HEK293 (cell line): ENCODE measurements around the gene WARS2.
A peak's percentile ranks its signal among the peaks of the same experiment; 100 is the strongest.

Experiments
- CTCF ChIA-PET: fragments of 350-600 bp; formaldehyde crosslinking; extraction: SDS; loops from one replicate; lab custom pipeline; 2021; ENCODE audit warnings: antibody characterized with exemption; lab: Yijun Ruan, JAX
- POLR2A ChIA-PET: fragments of 300-600 bp; formaldehyde crosslinking; extraction: SDS; loops from one replicate; lab custom pipeline; 2020; ENCODE audit warnings: antibody characterized with exemption, inconsistent platforms; lab: Yijun Ruan, JAX
- H3K27ac ChIP-seq: fragments of 200-500 bp; sonication (Bioruptor generic); 2 replicates; pipeline ENCODE4 v1.5.1; 2014; ENCODE audit warnings: low read depth, low read length, control low read depth, inconsistent platforms; ENCODE audit errors: extremely low read depth
- H3K36me3 ChIP-seq, 2 experiments: fragments of 200-500 bp in 1 of 2; sonication (Bioruptor generic) in 1 of 2; 1 replicate in 1 of 2; 2 replicates in 1 of 2; pipeline ENCODE4 v1.5.1; 2014 to 2017; ENCODE audit warnings: inconsistent platforms in 2 of 2, low read length in 2 of 2; ENCODE audit not compliant: control insufficient read depth in 2 of 2, insufficient read depth in 1 of 2
- H3K4me1 ChIP-seq: fragments of 200-500 bp; sonication (Bioruptor generic); 2 replicates; pipeline ENCODE4 v1.5.1; 2014; ENCODE audit warnings: mild to moderate bottlenecking, low read length, inconsistent platforms; ENCODE audit not compliant: control insufficient read depth, insufficient read depth
- H3K4me3 ChIP-seq: 2 replicates; pipeline ENCODE4 v1.5.1; 2011; ENCODE audit warnings: low read depth, mild to moderate bottlenecking, control low read depth, low read length, moderate library complexity
- H3K9me3 ChIP-seq: fragments of 200-500 bp; sonication (Bioruptor generic); 2 replicates; pipeline ENCODE4 v1.5.1; 2014; ENCODE audit warnings: low read depth, low read length, inconsistent platforms; ENCODE audit not compliant: control insufficient read depth, insufficient read depth
- EGR2 ChIP-seq: fragments of 450-650 bp; formaldehyde crosslinking; IDR thresholded peaks from 2 replicates; pipeline ENCODE4 v1.5.1; 2016; ENCODE audit warnings: low read depth, missing biosample characterization, missing genetic modification characterization
- KLF10 ChIP-seq: fragments of 450-650 bp; IDR thresholded peaks from 2 replicates; pipeline ENCODE4 v1.5.1; 2018; ENCODE audit warnings: missing biosample characterization, mild to moderate bottlenecking, missing genetic modification characterization
- KLF16 ChIP-seq: fragments of 450-650 bp; formaldehyde crosslinking; IDR thresholded peaks from 2 replicates; pipeline ENCODE4 v1.5.1; 2017; ENCODE audit warnings: missing biosample characterization, missing genetic modification characterization
- SETDB1 ChIP-seq: IDR thresholded peaks from one replicate; pipeline ENCODE4 v1.6.1; 2017; ENCODE audit warnings: mild to moderate bottlenecking, low read length, moderate library complexity, mixed read lengths; ENCODE audit not compliant: insufficient read length
- ZBTB8A ChIP-seq: fragments of 450-650 bp; formaldehyde crosslinking; IDR thresholded peaks from 2 replicates; pipeline ENCODE4 v1.5.1; 2016; ENCODE audit warnings: missing biosample characterization, missing genetic modification characterization
- ZNF274 ChIP-seq, 2 experiments: fragments of 200-500 bp in 1 of 2; fragments of 450-650 bp in 1 of 2; sonication (Bioruptor generic) in 1 of 2; formaldehyde crosslinking in 1 of 2; IDR thresholded peaks; 2 replicates each; pipeline versions ENCODE4 v1.5.1 to v1.6.1; 2014 to 2016; ENCODE audit warnings: borderline replicate concordance in 1 of 2, inconsistent platforms in 1 of 2, low read length in 1 of 2, missing biosample characterization in 1 of 2, missing genetic modification characterization in 1 of 2
- ZNF280D ChIP-seq: fragments of 450-650 bp; formaldehyde crosslinking; IDR thresholded peaks from 2 replicates; pipeline ENCODE4 v1.5.1; 2016; ENCODE audit warnings: missing biosample characterization, missing genetic modification characterization
- ZNF311 ChIP-seq: fragments of 450-650 bp; formaldehyde crosslinking; IDR thresholded peaks from 2 replicates; pipeline ENCODE4 v1.5.1; 2017; ENCODE audit warnings: missing biosample characterization, missing genetic modification characterization, borderline replicate concordance
- ZNF341 ChIP-seq: fragments of 450-650 bp; formaldehyde crosslinking; IDR thresholded peaks from 2 replicates; pipeline ENCODE4; 2016; ENCODE audit warnings: low read depth, missing biosample characterization, missing genetic modification characterization
- ZNF398 ChIP-seq: fragments of 450-650 bp; formaldehyde crosslinking; IDR thresholded peaks from 2 replicates; pipeline ENCODE4 v1.5.1; 2017; ENCODE audit warnings: missing biosample characterization, missing genetic modification characterization
- ZNF473 ChIP-seq: fragments of 450-650 bp; formaldehyde crosslinking; IDR thresholded peaks from 2 replicates; pipeline ENCODE4 v1.5.1; 2017; ENCODE audit warnings: missing biosample characterization, missing genetic modification characterization
- ZNF501 ChIP-seq: fragments of 450-650 bp; formaldehyde crosslinking; IDR thresholded peaks from 2 replicates; pipeline ENCODE4 v1.5.1; 2016; ENCODE audit warnings: missing biosample characterization, missing genetic modification characterization
- ZNF548 ChIP-seq: fragments of 450-650 bp; formaldehyde crosslinking; IDR thresholded peaks from 2 replicates; pipeline ENCODE4 v1.5.1; 2016; ENCODE audit warnings: missing biosample characterization, missing genetic modification characterization
- ZNF561 ChIP-seq: fragments of 450-650 bp; IDR thresholded peaks from 2 replicates; pipeline ENCODE4 v1.5.1; 2018; ENCODE audit warnings: missing biosample characterization, missing genetic modification characterization, borderline replicate concordance
- TF ChIP-seq, protein P1 (sequence below): fragments of 450-650 bp; formaldehyde crosslinking; IDR thresholded peaks from 2 replicates; pipeline ENCODE4 v1.5.1; 2016; ENCODE audit warnings: missing biosample characterization, missing genetic modification characterization
- TF ChIP-seq, protein P2 (sequence below): fragments of 450-650 bp; formaldehyde crosslinking; conservative IDR thresholded peaks from 2 replicates; pipeline ENCODE4 v1.5.1; 2016; ENCODE audit warnings: low read depth, missing biosample characterization, missing genetic modification characterization
- TF ChIP-seq, protein P3 (sequence below): fragments of 450-650 bp; formaldehyde crosslinking; IDR thresholded peaks from 2 replicates; pipeline ENCODE4 v1.5.1; 2016; ENCODE audit warnings: missing biosample characterization, missing genetic modification characterization, low read depth
- TF ChIP-seq, protein P4 (sequence below): fragments of 450-650 bp; formaldehyde crosslinking; IDR thresholded peaks from 2 replicates; pipeline ENCODE4 v1.5.1; 2017; ENCODE audit warnings: missing biosample characterization, mild to moderate bottlenecking, missing genetic modification characterization, moderate library complexity
- TF ChIP-seq, protein P5 (sequence below): fragments of 450-650 bp; formaldehyde crosslinking; IDR thresholded peaks from 2 replicates; pipeline ENCODE4 v1.5.1; 2016; ENCODE audit warnings: missing biosample characterization, missing genetic modification characterization

WARS2 gene

GRCh38 chr1:119140177-119141019, at the start of gene WARS2:
Gene WARS2 (minus strand): TSS chr1:119140653. CDS start chr1:119140644, 9 bp downstream.
- no peaks in the 10 kb centered on the region for H3K4me1 ChIP-seq
- ChIA-PET POLR2A (interaction anchor here (0.6 to 1.5 kb wide), 3 partner anchors 8 to 938 kb away, joined by 3 to 4 read pairs (median 4); no protein-coding TSS in a partner anchor), CTCF (interaction anchor here (0.7 to 1.7 kb wide), 3 partner anchors 18 to 291 kb away, joined by 3 to 6 read pairs (median 3); no protein-coding TSS in a partner anchor)
- peaks cover 0 to 7% of the 10 kb centered on the region in 2 experiments; a peak in 1 of 3 replicates for H3K36me3 ChIP-seq
- H3K27ac ChIP-seq: peak within 1 kb of the TSS; percentile 77
- H3K9me3 ChIP-seq: no peaks in the 10 kb centered on the region
- peak within 1 kb of the TSS; percentile 80 for H3K4me3 ChIP-seq
- TF ChIP-seq ZBTB8A (tag by site-specific recombination) (peak; percentile 38; the same call in 1 of the 2 replicates), ZNF274 (IDR thresholded peaks at IDR 0.05; ENCODE audit: low read length) (no peak), ZNF274 (tag by site-specific recombination; IDR thresholded peaks at IDR 0.05; ENCODE audit: borderline replicate concordance) (no peak), ZNF341 (tag by site-specific recombination) (peak; percentile 23; the same call in 1 of the 2 replicates), ZNF398 (tag by site-specific recombination) (no peak), ZNF280D (tag by site-specific recombination) (no peak), KLF10 (tag by site-specific recombination) (no peak), EGR2 (tag by site-specific recombination) (no peak), ZNF473 (no peak), SETDB1 (peak; percentile 30), KLF16 (tag by site-specific recombination) (peak; percentile 42), ZNF548 (no peak), ZNF561 (tag by site-specific recombination) (no peak; the same call in 1 of the 2 replicates), ZNF501 (tag by site-specific recombination) (peak; percentile 68), ZNF311 (tag by site-specific recombination) (no peak)
- TF ChIP-seq, protein P1, sequence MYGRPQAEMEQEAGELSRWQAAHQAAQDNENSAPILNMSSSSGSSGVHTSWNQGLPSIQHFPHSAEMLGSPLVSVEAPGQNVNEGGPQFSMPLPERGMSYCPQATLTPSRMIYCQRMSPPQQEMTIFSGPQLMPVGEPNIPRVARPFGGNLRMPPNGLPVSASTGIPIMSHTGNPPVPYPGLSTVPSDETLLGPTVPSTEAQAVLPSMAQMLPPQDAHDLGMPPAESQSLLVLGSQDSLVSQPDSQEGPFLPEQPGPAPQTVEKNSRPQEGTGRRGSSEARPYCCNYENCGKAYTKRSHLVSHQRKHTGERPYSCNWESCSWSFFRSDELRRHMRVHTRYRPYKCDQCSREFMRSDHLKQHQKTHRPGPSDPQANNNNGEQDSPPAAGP: no peak; the same call in 1 of the 2 replicates
- TF ChIP-seq, protein P2, sequence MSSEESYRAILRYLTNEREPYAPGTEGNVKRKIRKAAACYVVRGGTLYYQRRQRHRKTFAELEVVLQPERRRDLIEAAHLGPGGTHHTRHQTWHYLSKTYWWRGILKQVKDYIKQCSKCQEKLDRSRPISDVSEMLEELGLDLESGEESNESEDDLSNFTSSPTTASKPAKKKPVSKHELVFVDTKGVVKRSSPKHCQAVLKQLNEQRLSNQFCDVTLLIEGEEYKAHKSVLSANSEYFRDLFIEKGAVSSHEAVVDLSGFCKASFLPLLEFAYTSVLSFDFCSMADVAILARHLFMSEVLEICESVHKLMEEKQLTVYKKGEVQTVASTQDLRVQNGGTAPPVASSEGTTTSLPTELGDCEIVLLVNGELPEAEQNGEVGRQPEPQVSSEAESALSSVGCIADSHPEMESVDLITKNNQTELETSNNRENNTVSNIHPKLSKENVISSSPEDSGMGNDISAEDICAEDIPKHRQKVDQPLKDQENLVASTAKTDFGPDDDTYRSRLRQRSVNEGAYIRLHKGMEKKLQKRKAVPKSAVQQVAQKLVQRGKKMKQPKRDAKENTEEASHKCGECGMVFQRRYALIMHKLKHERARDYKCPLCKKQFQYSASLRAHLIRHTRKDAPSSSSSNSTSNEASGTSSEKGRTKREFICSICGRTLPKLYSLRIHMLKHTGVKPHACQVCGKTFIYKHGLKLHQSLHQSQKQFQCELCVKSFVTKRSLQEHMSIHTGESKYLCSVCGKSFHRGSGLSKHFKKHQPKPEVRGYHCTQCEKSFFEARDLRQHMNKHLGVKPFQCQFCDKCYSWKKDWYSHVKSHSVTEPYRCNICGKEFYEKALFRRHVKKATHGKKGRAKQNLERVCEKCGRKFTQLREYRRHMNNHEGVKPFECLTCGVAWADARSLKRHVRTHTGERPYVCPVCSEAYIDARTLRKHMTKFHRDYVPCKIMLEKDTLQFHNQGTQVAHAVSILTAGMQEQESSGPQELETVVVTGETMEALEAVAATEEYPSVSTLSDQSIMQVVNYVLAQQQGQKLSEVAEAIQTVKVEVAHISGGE (tag by site-specific recombination): no peak; the same call in 1 of the 2 replicates
- TF ChIP-seq, protein P3, sequence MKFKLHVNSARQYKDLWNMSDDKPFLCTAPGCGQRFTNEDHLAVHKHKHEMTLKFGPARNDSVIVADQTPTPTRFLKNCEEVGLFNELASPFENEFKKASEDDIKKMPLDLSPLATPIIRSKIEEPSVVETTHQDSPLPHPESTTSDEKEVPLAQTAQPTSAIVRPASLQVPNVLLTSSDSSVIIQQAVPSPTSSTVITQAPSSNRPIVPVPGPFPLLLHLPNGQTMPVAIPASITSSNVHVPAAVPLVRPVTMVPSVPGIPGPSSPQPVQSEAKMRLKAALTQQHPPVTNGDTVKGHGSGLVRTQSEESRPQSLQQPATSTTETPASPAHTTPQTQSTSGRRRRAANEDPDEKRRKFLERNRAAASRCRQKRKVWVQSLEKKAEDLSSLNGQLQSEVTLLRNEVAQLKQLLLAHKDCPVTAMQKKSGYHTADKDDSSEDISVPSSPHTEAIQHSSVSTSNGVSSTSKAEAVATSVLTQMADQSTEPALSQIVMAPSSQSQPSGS: peak; percentile 99
- TF ChIP-seq, protein P4, sequence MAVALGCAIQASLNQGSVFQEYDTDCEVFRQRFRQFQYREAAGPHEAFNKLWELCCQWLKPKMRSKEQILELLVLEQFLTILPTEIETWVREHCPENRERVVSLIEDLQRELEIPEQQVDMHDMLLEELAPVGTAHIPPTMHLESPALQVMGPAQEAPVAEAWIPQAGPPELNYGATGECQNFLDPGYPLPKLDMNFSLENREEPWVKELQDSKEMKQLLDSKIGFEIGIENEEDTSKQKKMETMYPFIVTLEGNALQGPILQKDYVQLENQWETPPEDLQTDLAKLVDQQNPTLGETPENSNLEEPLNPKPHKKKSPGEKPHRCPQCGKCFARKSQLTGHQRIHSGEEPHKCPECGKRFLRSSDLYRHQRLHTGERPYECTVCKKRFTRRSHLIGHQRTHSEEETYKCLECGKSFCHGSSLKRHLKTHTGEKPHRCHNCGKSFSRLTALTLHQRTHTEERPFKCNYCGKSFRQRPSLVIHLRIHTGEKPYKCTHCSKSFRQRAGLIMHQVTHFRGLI (tag by site-specific recombination): 0 out of 2 replicates have a peak, but pooled peaks have one; percentile 11
- TF ChIP-seq, protein P5, sequence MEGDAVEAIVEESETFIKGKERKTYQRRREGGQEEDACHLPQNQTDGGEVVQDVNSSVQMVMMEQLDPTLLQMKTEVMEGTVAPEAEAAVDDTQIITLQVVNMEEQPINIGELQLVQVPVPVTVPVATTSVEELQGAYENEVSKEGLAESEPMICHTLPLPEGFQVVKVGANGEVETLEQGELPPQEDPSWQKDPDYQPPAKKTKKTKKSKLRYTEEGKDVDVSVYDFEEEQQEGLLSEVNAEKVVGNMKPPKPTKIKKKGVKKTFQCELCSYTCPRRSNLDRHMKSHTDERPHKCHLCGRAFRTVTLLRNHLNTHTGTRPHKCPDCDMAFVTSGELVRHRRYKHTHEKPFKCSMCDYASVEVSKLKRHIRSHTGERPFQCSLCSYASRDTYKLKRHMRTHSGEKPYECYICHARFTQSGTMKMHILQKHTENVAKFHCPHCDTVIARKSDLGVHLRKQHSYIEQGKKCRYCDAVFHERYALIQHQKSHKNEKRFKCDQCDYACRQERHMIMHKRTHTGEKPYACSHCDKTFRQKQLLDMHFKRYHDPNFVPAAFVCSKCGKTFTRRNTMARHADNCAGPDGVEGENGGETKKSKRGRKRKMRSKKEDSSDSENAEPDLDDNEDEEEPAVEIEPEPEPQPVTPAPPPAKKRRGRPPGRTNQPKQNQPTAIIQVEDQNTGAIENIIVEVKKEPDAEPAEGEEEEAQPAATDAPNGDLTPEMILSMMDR (tag by site-specific recombination): no peak
